Measurements from ENCODE around the gene TMEM69. TPM values are rescaled to one million over a fixed set of nuclear protein-coding genes. Genes with fewer than 3 reads are reported as not detected.

Gene TMEM69
- total RNA-seq, 1 donor from 2014 or later: 8.2 TPM

- Histone ChIP-seq H3K4me3 (ENCODE audit: low read depth, low read length) (no peak overlapping the region), H3K36me3 (ENCODE audit: control insufficient read depth, insufficient read depth, low read length) (peaks cover 11% of the 10 kb centered on the region), H3K27me3 (ENCODE audit: control insufficient read depth, insufficient read depth, low read length) (no peaks in the 10 kb centered on the region)
- FAIRE-seq (no peak), DNase-seq (ENCODE audit: low read depth) (no peak)
- TF ChIP-seq, protein P1, sequence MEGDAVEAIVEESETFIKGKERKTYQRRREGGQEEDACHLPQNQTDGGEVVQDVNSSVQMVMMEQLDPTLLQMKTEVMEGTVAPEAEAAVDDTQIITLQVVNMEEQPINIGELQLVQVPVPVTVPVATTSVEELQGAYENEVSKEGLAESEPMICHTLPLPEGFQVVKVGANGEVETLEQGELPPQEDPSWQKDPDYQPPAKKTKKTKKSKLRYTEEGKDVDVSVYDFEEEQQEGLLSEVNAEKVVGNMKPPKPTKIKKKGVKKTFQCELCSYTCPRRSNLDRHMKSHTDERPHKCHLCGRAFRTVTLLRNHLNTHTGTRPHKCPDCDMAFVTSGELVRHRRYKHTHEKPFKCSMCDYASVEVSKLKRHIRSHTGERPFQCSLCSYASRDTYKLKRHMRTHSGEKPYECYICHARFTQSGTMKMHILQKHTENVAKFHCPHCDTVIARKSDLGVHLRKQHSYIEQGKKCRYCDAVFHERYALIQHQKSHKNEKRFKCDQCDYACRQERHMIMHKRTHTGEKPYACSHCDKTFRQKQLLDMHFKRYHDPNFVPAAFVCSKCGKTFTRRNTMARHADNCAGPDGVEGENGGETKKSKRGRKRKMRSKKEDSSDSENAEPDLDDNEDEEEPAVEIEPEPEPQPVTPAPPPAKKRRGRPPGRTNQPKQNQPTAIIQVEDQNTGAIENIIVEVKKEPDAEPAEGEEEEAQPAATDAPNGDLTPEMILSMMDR (IDR thresholded peaks at IDR 0.05; ENCODE audit: insufficient read depth, low read length, severe bottlenecking): no peak
These were observed 40.5 kb upstream of the TMEM69 start for GRCh38 chr1:45647248-45648021.

- TF ChIP-seq, protein P1 (IDR thresholded peaks at IDR 0.05; ENCODE audit: insufficient read depth, low read length, severe bottlenecking): no peak
- H3K27me3 ChIP-seq (ENCODE audit: control insufficient read depth, insufficient read depth, low read length): no peaks in the 10 kb centered on the region
- DNase-seq (ENCODE audit: low read depth): peak; percentile 74
- H3K4me3 ChIP-seq (ENCODE audit: low read depth, low read length): no peak overlapping the region
- H3K36me3 ChIP-seq (ENCODE audit: control insufficient read depth, insufficient read depth, low read length): peaks cover 32% of the 10 kb centered on the region
- no peak for FAIRE-seq
These were observed 33.3 kb upstream of the TMEM69 start for GRCh38 chr1:45654540-45655280.

- H3K36me3 ChIP-seq (ENCODE audit: control insufficient read depth, insufficient read depth, low read length): peaks cover 24% of the 10 kb centered on the region
- H3K4me3 ChIP-seq (ENCODE audit: low read depth, low read length): no peak overlapping the region
- H3K27me3 ChIP-seq (ENCODE audit: control insufficient read depth, insufficient read depth, low read length): no peaks in the 10 kb centered on the region
- DNase-seq (ENCODE audit: low read depth) (no peak), FAIRE-seq (no peak)
- TF ChIP-seq, protein P1 (IDR thresholded peaks at IDR 0.05; ENCODE audit: insufficient read depth, low read length, severe bottlenecking): no peak
These were observed 31.3 kb upstream of the TMEM69 start for GRCh38 chr1:45656573-45657226.

- no peak for DNase-seq (ENCODE audit: low read depth)
- no peaks in the 10 kb centered on the region for H3K27me3 ChIP-seq (ENCODE audit: control insufficient read depth, insufficient read depth, low read length)
- TF ChIP-seq, protein P1 (IDR thresholded peaks at IDR 0.05; ENCODE audit: insufficient read depth, low read length, severe bottlenecking): no peak
- FAIRE-seq: no peak
- no peak overlapping the region for H3K4me3 ChIP-seq (ENCODE audit: low read depth, low read length)
- peaks cover 23% of the 10 kb centered on the region for H3K36me3 ChIP-seq (ENCODE audit: control insufficient read depth, insufficient read depth, low read length)
These were observed 29.8 kb upstream of the TMEM69 start for GRCh38 chr1:45658171-45658570.

- DNase-seq (ENCODE audit: low read depth) (no peak), FAIRE-seq (no peak)
- H3K4me3 ChIP-seq (ENCODE audit: low read depth, low read length): no peak overlapping the region
- H3K27me3 ChIP-seq (ENCODE audit: control insufficient read depth, insufficient read depth, low read length): no peaks in the 10 kb centered on the region
- TF ChIP-seq, protein P1 (IDR thresholded peaks at IDR 0.05; ENCODE audit: insufficient read depth, low read length, severe bottlenecking): no peak
- peaks cover 21% of the 10 kb centered on the region for H3K36me3 ChIP-seq (ENCODE audit: control insufficient read depth, insufficient read depth, low read length)
These were observed 28.8 kb upstream of the TMEM69 start for GRCh38 chr1:45659222-45659621.
